CD4-positive, alpha-beta T cell (primary cell): ENCODE measurements around the gene RHCG. TPM values are rescaled to one million over a fixed set of nuclear protein-coding genes. Genes with fewer than 3 reads are reported as not detected.

Source experiments
- ATAC-seq: fragments of 200-7000 bp; cut with Tn5 transposase; one replicate; pipeline ENCODE4 v1.10.0; 2022; ENCODE audit warnings: mild to moderate bottlenecking; ENCODE audit not compliant: poor library complexity
- CTCF ChIA-PET: fragments of 350-600 bp; sonication (Branson Sonifier 250); formaldehyde crosslinking; loops from one replicate; lab custom pipeline; 2021; ENCODE audit warnings: antibody characterized with exemption, inconsistent platforms; lab: Charles Lee
- POLR2A ChIA-PET: fragments of 350-600 bp; sonication (Branson Sonifier 250); formaldehyde crosslinking; loops from one replicate; lab custom pipeline; 2021; ENCODE audit warnings: antibody characterized with exemption, inconsistent platforms; lab: Charles Lee
- DNase-seq, 14 experiments: peaks; one replicate each; pipeline ENCODE4 v3.0.0-alpha.2; 2013 to 2020; ENCODE audit warnings: mixed read lengths in 2 of 14
- H3K27ac ChIP-seq, 2 donors: one replicate each; pipeline versions ENCODE4 v1.5.1 to v1.7.0; 2013; ENCODE audit warnings: low read length in 2 of 2, low read depth in 1 of 2, mild to moderate bottlenecking in 1 of 2
- H3K27me3 ChIP-seq, 2 experiments: 1 replicate in 1 of 2; 2 replicates in 1 of 2; pipeline versions ENCODE4 v1.6.1 to v1.7.0; 2013; ENCODE audit warnings: low read length in 2 of 2, control low read depth in 1 of 2, mild to moderate bottlenecking in 1 of 2, moderate library complexity in 1 of 2; ENCODE audit not compliant: insufficient read depth in 2 of 2, control insufficient read depth in 1 of 2
- H3K36me3 ChIP-seq: one replicate; pipeline ENCODE4 v1.6.1; 2013; ENCODE audit warnings: low read length, control low read depth; ENCODE audit not compliant: insufficient read depth
- H3K4me1 ChIP-seq: one replicate; pipeline ENCODE4 v1.6.1; 2013; ENCODE audit warnings: low read length, control low read depth; ENCODE audit not compliant: insufficient read depth
- H3K4me3 ChIP-seq: one replicate; pipeline ENCODE4 v1.5.1; 2013; ENCODE audit warnings: mild to moderate bottlenecking, low read length, moderate library complexity
- H3K9me3 ChIP-seq, 2 experiments: 1 replicate in 1 of 2; 2 replicates in 1 of 2; pipeline versions ENCODE4 v1.6.1 to v1.7.0; 2013; ENCODE audit warnings: low read length in 2 of 2, mild to moderate bottlenecking in 2 of 2, control low read depth in 1 of 2, moderate library complexity in 1 of 2; ENCODE audit not compliant: control insufficient read depth in 1 of 2, insufficient read depth in 1 of 2
- H3K27ac Mint-ChIP-seq: one replicate; pipeline ENCODE4 v1.8.0; 2020; ENCODE audit warnings: mixed read lengths
- H3K27me3 Mint-ChIP-seq: one replicate; pipeline ENCODE4 v1.8.0; 2021; ENCODE audit warnings: mixed read lengths
- H3K36me3 Mint-ChIP-seq: one replicate; pipeline ENCODE4 v1.8.0; 2021; ENCODE audit warnings: low read depth, mixed read lengths
- H3K4me1 Mint-ChIP-seq: one replicate; pipeline ENCODE4 v1.8.0; 2021; ENCODE audit warnings: low read depth, mixed read lengths
- H3K4me3 Mint-ChIP-seq: one replicate; pipeline ENCODE4 v1.8.0; 2020; ENCODE audit warnings: mild to moderate bottlenecking, mixed read lengths
- H3K9me3 Mint-ChIP-seq: one replicate; pipeline ENCODE4 v1.8.0; 2020; ENCODE audit warnings: mixed read lengths
- CTCF ChIP-seq: fragments of 200-600 bp; IDR thresholded peaks from one replicate; pipeline ENCODE4 v1.8.0; 2022; ENCODE audit warnings: antibody characterized with exemption, mild to moderate bottlenecking
- intact Hi-C, 2 experiments: fragments of 100-400 bp; cut with DNase I in 1 of 2; cut with micrococcal nuclease in 1 of 2; formaldehyde crosslinking; loops; one replicate each; pipeline versions ENCODE4 v1.15.1 to v1.9.0; 2023 to 2025; cut with DNase I, micrococcal nuclease
- total RNA-seq, 174 experiments: library from RNA in 2 of 174; stranded (reverse) in 2 of 174; gene quantifications; one replicate each; pipeline ENCODE4 v1.2.3 and lab custom pipeline; 2021 to 2026

RHCG gene
- total RNA-seq, 2 experiments from 2014 or later = not detected

GRCh38 chr15:89457086-89457485 lies 39.3 kb downstream of the RHCG start:
- H3K36me3 ChIP-seq = no peaks in the 10 kb centered on the region
- no peak overlapping the region for H3K27ac ChIP-seq
- intact Hi-C loops = no loop called here
- H3K4me3 Mint-ChIP-seq = no peak overlapping the region
- peaks cover 3% of the 10 kb centered on the region for H3K9me3 Mint-ChIP-seq
- no peak for TF ChIP-seq CTCF
- peaks cover 5 to 14% of the 10 kb centered on the region in 2 experiments for H3K27me3 ChIP-seq
- peaks cover 7 to 11% of the 10 kb centered on the region in 2 experiments for H3K9me3 ChIP-seq
- CTCF ChIA-PET = no interaction called here
- H3K4me1 Mint-ChIP-seq = no peaks in the 10 kb centered on the region
- ATAC-seq (no peak), DNase-seq (peak in 1 of 14 experiments; percentile 6)
- peaks cover 37% of the 10 kb centered on the region for H3K27me3 Mint-ChIP-seq
- H3K36me3 Mint-ChIP-seq = no peaks in the 10 kb centered on the region
- H3K4me3 ChIP-seq = no peak overlapping the region
- no peak overlapping the region for H3K27ac Mint-ChIP-seq
- POLR2A ChIA-PET = no interaction called here
- H3K4me1 ChIP-seq = no peaks in the 10 kb centered on the region

GRCh38 chr15:89455535-89455934 lies 40.8 kb downstream of the RHCG start:
- H3K36me3 Mint-ChIP-seq = no peaks in the 10 kb centered on the region
- ATAC-seq (no peak), DNase-seq (no peak)
- TF ChIP-seq CTCF = no peak
- H3K4me3 Mint-ChIP-seq = no peak overlapping the region
- ChIA-PET CTCF (no interaction called here), POLR2A (no interaction called here)
- H3K4me1 Mint-ChIP-seq = no peaks in the 10 kb centered on the region
- intact Hi-C loops = no loop called here
- H3K4me1 ChIP-seq = no peaks in the 10 kb centered on the region
- peaks cover 39% of the 10 kb centered on the region for H3K27me3 Mint-ChIP-seq
- no peak overlapping the region for H3K4me3 ChIP-seq
- H3K9me3 ChIP-seq = peaks cover 5 to 11% of the 10 kb centered on the region in 2 experiments
- no peaks in the 10 kb centered on the region for H3K36me3 ChIP-seq
- no peak overlapping the region for H3K27ac Mint-ChIP-seq
- H3K9me3 Mint-ChIP-seq = peaks cover 3% of the 10 kb centered on the region
- peaks cover 10 to 13% of the 10 kb centered on the region in 2 experiments for H3K27me3 ChIP-seq
- no peak overlapping the region for H3K27ac ChIP-seq

- H3K27ac Mint-ChIP-seq = no peak overlapping the region
- H3K36me3 ChIP-seq = no peaks in the 10 kb centered on the region
- peaks cover 3% of the 10 kb centered on the region for H3K9me3 Mint-ChIP-seq
- H3K27ac ChIP-seq = no peak overlapping the region
- H3K4me3 ChIP-seq = no peak overlapping the region
- ATAC-seq (no peak), DNase-seq (no peak)
- no peak for TF ChIP-seq CTCF
- intact Hi-C loops = no loop called here
- H3K36me3 Mint-ChIP-seq = no peaks in the 10 kb centered on the region
- no peak overlapping the region for H3K4me3 Mint-ChIP-seq
- peaks cover 54% of the 10 kb centered on the region for H3K27me3 Mint-ChIP-seq
- POLR2A ChIA-PET = no interaction called here
- peaks cover 0 to 10% of the 10 kb centered on the region in 2 experiments for H3K9me3 ChIP-seq
- CTCF ChIA-PET = no interaction called here
- no peaks in the 10 kb centered on the region for H3K4me1 ChIP-seq
- H3K4me1 Mint-ChIP-seq = no peaks in the 10 kb centered on the region
- H3K27me3 ChIP-seq = peaks cover 23 to 35% of the 10 kb centered on the region in 2 experiments
These were observed 44.0 kb downstream of the RHCG start for GRCh38 chr15:89452330-89452836.
